Measurements from ENCODE around the gene SORCS2. TPM values are rescaled to one million over a fixed set of nuclear protein-coding genes. Genes with fewer than 3 reads are reported as not detected.

The SORCS2 gene
- total and polyA plus RNA-seq, 4 donors, result 2.2 to 7.7 (median 2.5) TPM

GRCh38 chr4:7300711-7301095, 108.4 kb downstream of the SORCS2 start:
- DNase-seq (no peak), ATAC-seq (ENCODE audit: insufficient read depth, low FRiP score) (no peak)
- Histone ChIP-seq H3K27me3 (ENCODE audit: control insufficient read depth in 3 of 3, insufficient read depth in 3 of 3, low read length in 2 of 3) (no peaks in the 10 kb centered on the region), H3K4me1 (ENCODE audit: control insufficient read depth in 5 of 5, insufficient read depth in 5 of 5, low read length in 5 of 5) (peaks cover 0 to 8% (median 0%) of the 10 kb centered on the region in 5 donors), H3K27ac (ENCODE audit: low read depth in 1 of 2, low read length in 1 of 2) (no peak overlapping the region), H3K9ac (ENCODE audit: insufficient read depth in 1 of 2, low read length in 2 of 2) (no peak overlapping the region), H3K4me3 (no peak overlapping the region), H3K9me3 (ENCODE audit: control insufficient read depth in 4 of 4, insufficient read depth in 3 of 4, low read length in 3 of 4) (peaks cover 0 to 2% (median 0%) of the 10 kb centered on the region in 4 donors), H3K36me3 (ENCODE audit: control insufficient read depth in 4 of 4, insufficient read depth in 4 of 4, low read length in 4 of 4) (no peaks in the 10 kb centered on the region)
- no peak for TF ChIP-seq CTCF (IDR thresholded peaks at IDR 0.05; ENCODE audit: control extremely low read depth, extremely low read depth)
- WGBS, 2 donors, result 79 to 85% methylated on average over 8 of the region's 8 CpGs

- WGBS, 2 donors, result 76 to 80% methylated on average over 17 of the region's 17 CpGs
- Histone ChIP-seq H3K9me3 (ENCODE audit: control insufficient read depth in 4 of 4, insufficient read depth in 3 of 4, low read length in 3 of 4) (peaks cover 0 to 2% (median 0%) of the 10 kb centered on the region in 4 donors), H3K4me1 (ENCODE audit: control insufficient read depth in 5 of 5, insufficient read depth in 5 of 5, low read length in 5 of 5) (peaks cover 0 to 8% (median 0%) of the 10 kb centered on the region in 5 donors), H3K27me3 (ENCODE audit: control insufficient read depth in 3 of 3, insufficient read depth in 3 of 3, low read length in 2 of 3) (no peaks in the 10 kb centered on the region), H3K36me3 (ENCODE audit: control insufficient read depth in 4 of 4, insufficient read depth in 4 of 4, low read length in 4 of 4) (no peaks in the 10 kb centered on the region), H3K4me3 (no peak overlapping the region), H3K9ac (ENCODE audit: insufficient read depth in 1 of 2, low read length in 2 of 2) (no peak overlapping the region), H3K27ac (ENCODE audit: low read depth in 1 of 2, low read length in 1 of 2) (no peak overlapping the region)
- DNase-seq (no peak), ATAC-seq (ENCODE audit: insufficient read depth, low FRiP score) (no peak)
- no peak for TF ChIP-seq CTCF (IDR thresholded peaks at IDR 0.05; ENCODE audit: control extremely low read depth, extremely low read depth)
These were observed 108.9 kb downstream of the SORCS2 start for GRCh38 chr4:7301126-7301785.

GRCh38 chr4:7301846-7302630, 109.7 kb downstream of the SORCS2 start:
- H3K9ac ChIP-seq (ENCODE audit: insufficient read depth in 1 of 2, low read length in 2 of 2), result no peak overlapping the region
- peaks cover 0 to 2% (median 0%) of the 10 kb centered on the region in 4 donors for H3K9me3 ChIP-seq (ENCODE audit: control insufficient read depth in 4 of 4, insufficient read depth in 3 of 4, low read length in 3 of 4)
- TF ChIP-seq CTCF (IDR thresholded peaks at IDR 0.05; ENCODE audit: control extremely low read depth, extremely low read depth), result no peak
- WGBS, 2 donors, result 89 to 90% methylated on average over 20 of the region's 20 CpGs
- no peak overlapping the region for H3K4me3 ChIP-seq
- H3K27me3 ChIP-seq (ENCODE audit: control insufficient read depth in 3 of 3, insufficient read depth in 3 of 3, low read length in 2 of 3), result no peaks in the 10 kb centered on the region
- ATAC-seq (ENCODE audit: insufficient read depth, low FRiP score) (no peak), DNase-seq (no peak)
- peaks cover 0 to 8% (median 0%) of the 10 kb centered on the region in 5 donors for H3K4me1 ChIP-seq (ENCODE audit: control insufficient read depth in 5 of 5, insufficient read depth in 5 of 5, low read length in 5 of 5)
- H3K27ac ChIP-seq (ENCODE audit: low read depth in 1 of 2, low read length in 1 of 2), result no peak overlapping the region
- no peaks in the 10 kb centered on the region for H3K36me3 ChIP-seq (ENCODE audit: control insufficient read depth in 4 of 4, insufficient read depth in 4 of 4, low read length in 4 of 4)
